Pancreas (tissue), 10 donors: ENCODE results near the gene NLRP5. TPM values are rescaled to one million over a fixed set of nuclear protein-coding genes. Genes with fewer than 3 reads are reported as not detected.

ENCODE experiments used
- ATAC-seq, 4 donors: fragments of 200-7000 bp; cut with Tn5 transposase; one replicate each; pipeline versions ENCODE4 v1.8.0 to v1.9.1; 2020; ENCODE audit warnings: mild to moderate bottlenecking in 4 of 4, moderate library complexity in 4 of 4
- DNase-seq, 6 donors: peaks; one replicate each; pipeline ENCODE4 v3.0.0-alpha.2; 2020
- FAIRE-seq: peaks from 2 replicates; lab custom pipeline; 2012; peaks lifted over from hg19 to GRCh38; lab: Jason Lieb, UNC
- H3K27ac ChIP-seq, 4 donors: fragments of 200-600 bp; sonication (generic); 1 replicate in 3 of 4; 2 replicates in 1 of 4; pipeline versions ENCODE4 v1.5.0 to v1.8.0; 2020
- H3K27me3 ChIP-seq, 4 donors: fragments of 200-600 bp; one replicate each; pipeline ENCODE4 v1.8.0; 2021
- H3K36me3 ChIP-seq, 3 donors: fragments of 200-600 bp; sonication (generic) in 1 of 3; one replicate each; pipeline versions ENCODE4 v1.5.0 to v1.8.0; 2020 to 2021
- H3K4me1 ChIP-seq, 3 donors: fragments of 200-600 bp; one replicate each; pipeline ENCODE4 v1.8.0; 2021
- H3K4me3 ChIP-seq, 4 donors: fragments of 200-600 bp; sonication (generic) in 2 of 4; one replicate each; pipeline versions ENCODE4 v1.5.0 to v1.8.0; 2020 to 2021
- H3K9me3 ChIP-seq, 4 donors: fragments of 200-600 bp; one replicate each; pipeline ENCODE4 v1.8.0; 2021
- CTCF ChIP-seq, 4 donors: fragments of 200-600 bp; sonication (generic) in 3 of 4; IDR thresholded peaks; one replicate each; pipeline versions ENCODE4 v1.5.0 to v1.8.0; 2021; ENCODE audit warnings: antibody characterized with exemption in 4 of 4
- WGBS, 2 donors: extraction: QIAGEN DNeasy Blood & Tissue Kit; methylation state at CpG; one replicate each; pipeline ENCODE4 v1.1.7; 2013; 5-methylcytosine and 5-hydroxymethylcytosine counted together
- intact Hi-C, 3 donors: fragments of 100-400 bp; cut with DNase I; formaldehyde crosslinking; loops; one replicate each; pipeline versions ENCODE4 v1.11.1 to v1.14.2; 2022
- polyA plus RNA-seq, 2 donors: library from polyadenylated mRNA; stranded (reverse); fragments of 200-250 nt; gene quantifications; one replicate each; pipeline ENCODE4 v1.2.3, GENCODE V29; 2013
- total RNA-seq, 6 donors: library from RNA; stranded (reverse); fragmentation: NEBNext Ultra II Directional in 4 of 6; extraction: Animal tissue kit (Norgen Biotek cat#: 25700) in 4 of 6; gene quantifications; one replicate each; pipeline versions ENCODE4 v1.2.1 to v1.2.4, GENCODE V29; 2021 to 2023
- donor health status: healthy with polysubstance abuse.
- donor health status: DM: no; HTN: no; CAD: no; lungs with moderate emphysema.
- donor health status: DM: no; HTN: no; CAD: no.
- donor health status: control.
- donor health status: control.
- donor health status: Bipolar disorder and iron deficiency.
- donor health status: DM: yes; HTN: yes; CAD: no.
- donor health status: DM: no; HTN: no; CAD: no.
- donor health status: DM: no; HTN: no; CAD: no.
- donor health status: DM: yes; HTN: yes; CAD: no.

NLRP5 gene
- total and polyA plus RNA-seq, 8 donors = not detected

- Histone ChIP-seq H3K27me3 (no peaks in the 10 kb centered on the region), H3K27ac (no peak overlapping the region), H3K9me3 (no peaks in the 10 kb centered on the region), H3K4me1 (no peaks in the 10 kb centered on the region), H3K36me3 (no peaks in the 10 kb centered on the region), H3K4me3 (no peak overlapping the region)
- no peak for ATAC-seq
- intact Hi-C loops = no loop called here
- DNase-seq = no peak
- 30 to 35% methylated on average over 3 of the region's 3 CpGs for WGBS, 2 donors
- no peak for FAIRE-seq
- no peak for TF ChIP-seq CTCF (IDR thresholded peaks at IDR 0.05)
Observed at GRCh38 chr19:55973982-55974381, 12.6 kb upstream of the NLRP5 start.

GRCh38 chr19:55980415-55980814 is 6.2 kb upstream of the NLRP5 start:
- Histone ChIP-seq H3K4me3 (no peak overlapping the region), H3K27me3 (no peaks in the 10 kb centered on the region), H3K27ac (no peak overlapping the region), H3K9me3 (no peaks in the 10 kb centered on the region), H3K36me3 (no peaks in the 10 kb centered on the region), H3K4me1 (no peaks in the 10 kb centered on the region)
- no peak for ATAC-seq
- DNase-seq = no peak
- no peak for TF ChIP-seq CTCF (IDR thresholded peaks at IDR 0.05)
- WGBS, 2 donors = 57 to 61% methylated on average over 9 of the region's 9 CpGs
- intact Hi-C loops = no loop called here
- no peak for FAIRE-seq

GRCh38 chr19:55985254-55985653 is 1.3 kb upstream of the NLRP5 start:
- FAIRE-seq = no peak
- H3K4me1 ChIP-seq = no peaks in the 10 kb centered on the region
- intact Hi-C loops = no loop called here
- no peak for TF ChIP-seq CTCF (IDR thresholded peaks at IDR 0.05)
- H3K36me3 ChIP-seq = no peaks in the 10 kb centered on the region
- 60 to 63% methylated on average over 1 of the region's 1 CpG for WGBS, 2 donors
- H3K4me3 ChIP-seq = no peak overlapping the region
- no peaks in the 10 kb centered on the region for H3K9me3 ChIP-seq
- H3K27ac ChIP-seq = no peak overlapping the region
- no peak for ATAC-seq
- DNase-seq = no peak
- H3K27me3 ChIP-seq = no peaks in the 10 kb centered on the region

GRCh38 chr19:55990831-55991230 is 4.3 kb downstream of the NLRP5 start:
- no peak for TF ChIP-seq CTCF (IDR thresholded peaks at IDR 0.05)
- FAIRE-seq (no peak), DNase-seq (no peak), ATAC-seq (no peak)
- intact Hi-C loops = no loop called here
- Histone ChIP-seq H3K4me3 (no peak overlapping the region), H3K4me1 (no peaks in the 10 kb centered on the region), H3K27ac (no peak overlapping the region), H3K36me3 (no peaks in the 10 kb centered on the region), H3K9me3 (no peaks in the 10 kb centered on the region), H3K27me3 (no peaks in the 10 kb centered on the region)
- 54 to 67% methylated on average over 5 of the region's 5 CpGs for WGBS, 2 donors

- Histone ChIP-seq H3K27ac (no peak overlapping the region), H3K27me3 (peaks cover 0 to 3% (median 0%) of the 10 kb centered on the region in 4 donors), H3K4me1 (no peaks in the 10 kb centered on the region), H3K9me3 (no peaks in the 10 kb centered on the region), H3K4me3 (no peak overlapping the region), H3K36me3 (no peaks in the 10 kb centered on the region)
- no peak for ATAC-seq
- intact Hi-C loops = no loop called here
- FAIRE-seq = no peak
- WGBS, 2 donors = 10 to 16% methylated on average over 1 of the region's 1 CpG
- no peak for TF ChIP-seq CTCF (IDR thresholded peaks at IDR 0.05)
- DNase-seq = no peak
Observed at GRCh38 chr19:55993492-55993891, 6.9 kb downstream of the NLRP5 start.
